ENCODE results near the gene SH3GL2.

- no peak for TF ChIP-seq POLR2AphosphoS5 (IDR thresholded peaks at IDR 0.05; ENCODE audit: low read depth, low read length)
- no peak for TF ChIP-seq SIN3A (IDR thresholded peaks at IDR 0.05; ENCODE audit: borderline replicate concordance, insufficient read depth, low read length)
- no peak for TF ChIP-seq FOXP2 (optimal IDR thresholded peaks at IDR 0.05; ENCODE audit: borderline replicate concordance, extremely low read depth, extremely low read length, insufficient read depth)
Observed at GRCh38 chr9:17556935-17557334, 21.9 kb upstream of the SH3GL2 start.

Data from PFSK-1 (cell line).